Adrenal gland (tissue), 12 donors: ENCODE data around the gene RAX2. TPM values are rescaled to one million over a fixed set of nuclear protein-coding genes. Genes with fewer than 3 reads are reported as not detected.
"Not testable (repeated sequence)": the region's sequence is repeated elsewhere in the genome, so short reads cannot be mapped to it uniquely, and the experiment has no call there.

Experiments used
- DNase-seq, 7 donors: peaks; one replicate each; pipeline ENCODE4 v3.0.0-alpha.2; 2019 to 2020
- H3K27ac ChIP-seq, 5 donors: fragments of 200-600 bp; sonication (generic) in 4 of 5; 1 replicate in 3 of 5; 2 replicates in 2 of 5; pipeline versions ENCODE4 v1.5.1 to v1.8.0; 2016 to 2020; ENCODE audit warnings: mild to moderate bottlenecking in 1 of 5
- H3K27me3 ChIP-seq: fragments of 200-600 bp; 2 replicates; pipeline ENCODE4 v1.8.0; 2021
- H3K36me3 ChIP-seq, 2 donors: fragments of 200-600 bp; replicated peaks in 1 of 2; 1 replicate in 1 of 2; 2 replicates in 1 of 2; pipeline versions ENCODE4 v1.5.1 to v1.8.0; 2018 to 2022
- H3K4me1 ChIP-seq, 2 donors: fragments of 200-600 bp; replicated peaks in 1 of 2; 1 replicate in 1 of 2; 2 replicates in 1 of 2; pipeline versions ENCODE4 v1.5.1 to v1.8.0; 2018 to 2021
- H3K4me3 ChIP-seq, 4 donors: fragments of 200-600 bp; sonication (generic) in 3 of 4; one replicate each; pipeline ENCODE4 v1.5.1; 2016 to 2018
- H3K9me3 ChIP-seq, 3 donors: fragments of 200-600 bp; sonication (generic) in 1 of 3; replicated peaks in 1 of 3; 1 replicate in 2 of 3; 2 replicates in 1 of 3; pipeline versions ENCODE4 v1.5.1 to v1.8.0; 2016 to 2021
- POLR2A ChIP-seq, 2 donors: fragments of 450-650 bp; IDR thresholded peaks; one replicate each; pipeline ENCODE4 v1.6.1; 2017; ENCODE audit warnings: antibody characterized with exemption in 2 of 2, mild to moderate bottlenecking in 2 of 2, moderate library complexity in 1 of 2
- WGBS, 4 donors: extraction: QIAGEN DNeasy Blood & Tissue Kit in 2 of 4; methylation state at CpG; one replicate each; pipeline versions ENCODE4 v1.1.5 to v1.1.7; 2013 to 2017; 5-methylcytosine and 5-hydroxymethylcytosine counted together
- intact Hi-C, 2 donors: fragments of 100-400 bp; cut with DNase I; formaldehyde crosslinking; loops; one replicate each; pipeline versions ENCODE4 v1.14.1 to v1.15.0; 2022 to 2023
- polyA plus RNA-seq, 3 donors: library from polyadenylated mRNA; stranded (reverse); fragments of 200-250 nt in 2 of 3; fragments of 350-450 nt in 1 of 3; fragmentation: Illumina TruSeq in 1 of 3; extraction: RNeasy Lipid Tissue Mini Kit (QIAGEN cat#74804) in 1 of 3; gene quantifications; one replicate each; pipeline ENCODE4 v1.2.3, GENCODE V29; 2013 to 2014
- total RNA-seq, 9 donors: library from RNA; depleted of rRNA in 4 of 9; stranded (reverse); fragments of >200 nt in 4 of 9; fragments of 120-200 nt in 1 of 9; fragmentation: NEBNext Ultra II Directional in 1 of 9; extraction: Animal tissue kit (Norgen Biotek cat#: 25700) in 1 of 9; gene quantifications; one replicate each; pipeline versions ENCODE4 v1.1.0 to v1.2.4, GENCODE V29; 2013 to 2023
- TF ChIP-seq, protein P1 (sequence below), 6 experiments: fragments of 450-650 bp in 4 of 6; fragments of 200-600 bp in 2 of 6; sonication (generic) in 1 of 6; IDR thresholded peaks; 1 replicate in 5 of 6; 2 replicates in 1 of 6; pipeline versions ENCODE4 v1.5.1 to v1.8.0; 2016 to 2021; ENCODE audit warnings: antibody characterized with exemption in 6 of 6, mild to moderate bottlenecking in 2 of 6, moderate library complexity in 1 of 6
- donor health status: healthy with polysubstance abuse.
- donor health status: Bipolar disorder and iron deficiency.
- donor health status: DM: yes; HTN: yes; CAD: no.
- donor health status: DM: no; HTN: no; CAD: no.
- donor health status: DM: no; HTN: no; CAD: no.
- donor health status: DM: yes; HTN: yes; CAD: no.

RAX2 gene
- total and polyA plus RNA-seq, 12 donors, result not detected

DNA sequence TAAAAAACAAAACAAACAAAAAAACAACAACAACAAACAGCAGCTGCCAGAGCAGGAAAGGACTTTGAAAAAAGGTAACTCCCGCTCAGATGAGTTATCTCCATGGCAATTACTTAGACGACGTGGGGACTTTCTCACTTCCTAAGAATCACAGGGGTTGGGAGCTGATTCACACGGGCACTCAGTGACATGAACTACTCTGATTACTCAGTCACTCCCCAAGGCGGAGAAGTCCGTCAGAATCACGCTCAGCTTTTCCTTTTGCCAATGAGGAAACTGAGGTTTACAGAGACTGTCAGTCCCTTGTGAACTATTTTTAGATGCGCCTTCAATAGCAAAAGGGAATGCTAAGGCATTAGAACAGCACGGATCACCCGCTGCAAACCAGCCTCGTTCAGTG is 46.4 kb upstream of the RAX2 start:
- Histone ChIP-seq H3K36me3 (no peaks in the 10 kb centered on the region), H3K4me3 (no peak overlapping the region), H3K4me1 (no peaks in the 10 kb centered on the region), H3K27ac (peak overlapping the region in 1 of 5 donors; percentile 40), H3K9me3 (no peaks in the 10 kb centered on the region), H3K27me3 (no peaks in the 10 kb centered on the region)
- peak in 1 of 7 donors; percentile 16 for DNase-seq
- TF ChIP-seq, protein P1, sequence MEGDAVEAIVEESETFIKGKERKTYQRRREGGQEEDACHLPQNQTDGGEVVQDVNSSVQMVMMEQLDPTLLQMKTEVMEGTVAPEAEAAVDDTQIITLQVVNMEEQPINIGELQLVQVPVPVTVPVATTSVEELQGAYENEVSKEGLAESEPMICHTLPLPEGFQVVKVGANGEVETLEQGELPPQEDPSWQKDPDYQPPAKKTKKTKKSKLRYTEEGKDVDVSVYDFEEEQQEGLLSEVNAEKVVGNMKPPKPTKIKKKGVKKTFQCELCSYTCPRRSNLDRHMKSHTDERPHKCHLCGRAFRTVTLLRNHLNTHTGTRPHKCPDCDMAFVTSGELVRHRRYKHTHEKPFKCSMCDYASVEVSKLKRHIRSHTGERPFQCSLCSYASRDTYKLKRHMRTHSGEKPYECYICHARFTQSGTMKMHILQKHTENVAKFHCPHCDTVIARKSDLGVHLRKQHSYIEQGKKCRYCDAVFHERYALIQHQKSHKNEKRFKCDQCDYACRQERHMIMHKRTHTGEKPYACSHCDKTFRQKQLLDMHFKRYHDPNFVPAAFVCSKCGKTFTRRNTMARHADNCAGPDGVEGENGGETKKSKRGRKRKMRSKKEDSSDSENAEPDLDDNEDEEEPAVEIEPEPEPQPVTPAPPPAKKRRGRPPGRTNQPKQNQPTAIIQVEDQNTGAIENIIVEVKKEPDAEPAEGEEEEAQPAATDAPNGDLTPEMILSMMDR (IDR thresholded peaks at IDR 0.05), result no peak
- no peak for TF ChIP-seq POLR2A (IDR thresholded peaks at IDR 0.05)
- intact Hi-C loops, result no loop called here
- WGBS, 4 donors, result 33 to 47% (median 39%) methylated on average over 11 of the region's 11 CpGs

DNA sequence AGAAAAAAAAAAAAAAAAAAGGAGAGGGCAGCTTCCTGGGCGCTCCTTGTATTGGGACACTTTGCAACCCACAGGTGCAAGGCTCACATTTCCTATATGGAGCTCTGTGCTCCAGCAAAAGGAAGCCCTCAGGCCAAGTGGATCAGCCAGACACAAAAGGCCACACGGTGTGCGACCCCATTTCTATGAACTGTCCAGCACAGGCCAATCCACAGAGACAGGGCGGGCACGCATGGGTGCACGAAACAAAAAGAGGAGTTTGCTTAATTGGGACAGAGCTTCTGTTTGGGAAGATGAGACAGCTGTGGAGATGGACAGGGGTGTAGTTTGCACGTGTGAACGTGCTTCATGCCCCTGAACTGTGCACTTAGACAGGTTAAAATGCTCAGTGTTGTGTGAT is 45.7 kb upstream of the RAX2 start:
- Histone ChIP-seq H3K4me1 (peaks cover 0 to under 1% of the 10 kb centered on the region in 2 donors), H3K27ac (no peak overlapping the region), H3K27me3 (no peaks in the 10 kb centered on the region), H3K4me3 (no peak overlapping the region), H3K9me3 (no peaks in the 10 kb centered on the region), H3K36me3 (no peaks in the 10 kb centered on the region)
- intact Hi-C loops, result no loop called here
- TF ChIP-seq POLR2A (IDR thresholded peaks at IDR 0.05), result no peak
- TF ChIP-seq, protein P1 (IDR thresholded peaks at IDR 0.05), result no peak
- no peak for DNase-seq
- WGBS, 4 donors, result 73 to 91% (median 83%) methylated on average over 7 to 8 of the region's 8 CpGs

DNA sequence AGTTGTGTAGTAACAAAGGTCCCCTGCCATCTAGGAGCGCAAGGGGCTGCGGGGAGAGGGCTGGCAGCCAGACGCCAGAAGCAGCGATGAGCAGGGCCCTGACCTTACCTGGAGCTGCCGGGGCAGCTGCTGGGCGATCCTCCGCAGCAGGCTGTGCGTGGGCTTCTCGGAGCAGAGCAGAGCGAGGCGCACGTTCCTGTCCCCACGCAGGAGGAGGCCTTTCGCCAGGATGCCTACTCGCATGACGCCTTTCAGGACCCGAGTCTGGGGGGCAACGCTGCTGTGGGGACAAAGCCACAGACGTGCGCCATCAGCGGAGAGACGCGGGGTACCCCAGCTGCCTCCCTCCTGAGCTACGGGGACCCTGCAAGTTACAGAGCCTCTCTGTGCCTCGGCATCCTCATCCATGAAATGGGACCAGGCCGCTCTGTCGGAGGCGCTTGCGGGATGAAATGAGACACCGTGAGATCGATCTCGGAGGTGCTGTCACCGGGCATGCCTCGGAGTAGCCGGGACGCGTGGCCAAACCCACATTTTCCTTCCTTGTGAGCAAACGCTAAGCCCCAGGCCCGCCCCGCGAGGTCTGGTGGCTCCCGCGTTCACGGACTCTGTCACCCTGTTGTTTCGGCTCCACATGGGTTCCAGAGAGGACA is 44.7 kb upstream of the RAX2 start:
- H3K4me3 ChIP-seq, result no peak overlapping the region
- no peak for DNase-seq
- peaks cover 0 to 3% of the 10 kb centered on the region in 2 donors for H3K4me1 ChIP-seq
- H3K9me3 ChIP-seq, result no peaks in the 10 kb centered on the region
- no peaks in the 10 kb centered on the region for H3K27me3 ChIP-seq
- intact Hi-C loops, result no loop called here
- no peaks in the 10 kb centered on the region for H3K36me3 ChIP-seq
- WGBS, 4 donors, result 89 to 93% (median 91%) methylated on average over 14 to 45 of the region's 45 CpGs
- no peak for TF ChIP-seq POLR2A (IDR thresholded peaks at IDR 0.05)
- TF ChIP-seq, protein P1 (IDR thresholded peaks at IDR 0.05), result no peak
- no peak overlapping the region for H3K27ac ChIP-seq

DNA sequence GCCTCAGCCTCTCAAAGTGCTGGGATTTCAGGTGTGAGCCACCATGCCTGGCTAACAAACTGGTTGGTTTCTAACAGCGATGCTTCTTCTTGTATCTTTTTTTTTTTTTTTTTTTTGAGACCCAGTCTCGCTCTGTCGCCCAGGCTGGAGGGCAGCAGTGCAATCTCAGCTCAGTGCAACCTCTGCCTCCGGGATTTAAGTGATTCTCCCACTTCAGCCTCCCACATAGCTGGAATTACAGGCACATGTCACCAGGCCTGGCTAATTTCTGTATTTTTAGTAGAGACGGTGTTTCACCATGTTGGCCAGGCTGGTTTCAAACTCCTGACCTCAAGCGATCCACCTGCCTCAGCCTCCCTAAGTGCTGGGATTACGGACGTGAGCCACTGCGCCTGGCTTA is 44.1 kb upstream of the RAX2 start:
- H3K27me3 ChIP-seq, H3K9me3 ChIP-seq, intact Hi-C loops, H3K4me3 ChIP-seq, H3K27ac ChIP-seq, DNase-seq, H3K4me1 ChIP-seq, H3K36me3 ChIP-seq: not testable (repeated sequence)
- 84 to 94% (median 91%) methylated on average over 9 of the region's 9 CpGs for WGBS, 4 donors

DNA sequence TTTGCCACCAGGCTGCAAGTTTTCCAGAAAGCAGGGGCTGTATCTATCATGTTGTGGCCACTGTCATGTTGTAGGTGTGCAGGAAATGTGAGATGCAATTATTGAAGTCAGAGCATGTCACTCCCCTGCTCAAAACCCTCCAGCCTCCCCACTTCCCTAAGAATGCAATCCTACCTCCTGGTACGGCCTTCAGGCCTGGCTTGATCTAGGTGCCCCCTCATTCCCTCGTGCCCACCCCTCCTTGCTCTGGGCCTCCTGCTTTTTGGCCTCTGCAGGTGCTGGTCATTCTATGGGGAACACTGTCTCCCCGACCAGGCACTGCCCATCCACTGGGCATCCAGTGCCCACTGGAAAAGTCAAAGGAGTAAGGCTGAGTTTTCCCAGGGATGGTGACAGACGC is 42.6 kb upstream of the RAX2 start:
- no peak for DNase-seq
- H3K4me3 ChIP-seq, result no peak overlapping the region
- H3K36me3 ChIP-seq, result no peaks in the 10 kb centered on the region
- H3K9me3 ChIP-seq, result no peaks in the 10 kb centered on the region
- intact Hi-C loops, result no loop called here
- peaks cover 0 to 3% of the 10 kb centered on the region in 2 donors for H3K4me1 ChIP-seq
- 93 to 100% (median 95%) methylated on average over 4 of the region's 4 CpGs for WGBS, 4 donors
- TF ChIP-seq POLR2A (IDR thresholded peaks at IDR 0.05), result no peak
- TF ChIP-seq, protein P1 (IDR thresholded peaks at IDR 0.05), result no peak
- H3K27ac ChIP-seq, result no peak overlapping the region
- peaks cover 5% of the 10 kb centered on the region for H3K27me3 ChIP-seq
